GM18502 (cell line): ENCODE data around the gene EEF1G.

Experiments
- ATAC-seq: cut with Tn5 transposase; IDR thresholded peaks from one replicate; pipeline ENCODE4 v1.9.1; 2021; ENCODE audit warnings: mild to moderate bottlenecking; ENCODE audit not compliant: unreplicated experiment, poor library complexity

Gene EEF1G

GRCh38 chr11:62543680-62544444 is 29.8 kb downstream of the EEF1G start:
- no peak for ATAC-seq

- peak; percentile 35 for ATAC-seq
These were observed 30.7 kb downstream of the EEF1G start for GRCh38 chr11:62542750-62543567.

DNA sequence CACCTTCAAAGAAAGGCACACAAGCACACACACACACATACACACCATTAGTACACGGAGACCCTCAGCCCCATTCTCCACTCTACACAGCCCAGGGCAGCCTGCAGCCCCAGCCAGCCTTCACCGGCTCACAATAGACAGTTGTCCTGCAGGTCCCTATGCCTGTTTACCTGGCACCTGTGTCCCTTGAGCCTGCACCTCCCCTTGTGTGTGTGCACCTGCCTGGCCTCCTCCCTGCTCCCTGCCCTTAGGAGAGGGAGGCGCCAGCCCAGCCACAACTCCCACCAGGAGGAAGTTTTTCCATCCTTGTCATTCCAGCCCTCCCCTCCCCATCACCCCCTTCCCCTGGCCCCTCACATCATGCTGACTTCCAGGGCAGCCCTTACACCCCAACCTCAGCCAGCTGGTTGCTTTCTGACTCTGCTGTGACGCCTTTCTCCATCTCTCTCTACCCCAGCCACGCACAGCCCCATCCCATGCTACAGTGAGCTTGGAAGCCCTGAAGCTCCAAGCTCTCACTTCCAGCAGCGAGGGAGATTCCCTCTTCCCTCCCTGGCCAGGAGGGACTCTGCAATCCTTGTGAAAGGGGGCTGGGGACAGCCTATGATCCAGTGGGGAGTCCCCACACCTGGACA is 31.5 kb downstream of the EEF1G start:
- ATAC-seq: no peak

GRCh38 chr11:62540804-62541701 is 32.6 kb downstream of the EEF1G start:
- ATAC-seq: peak; percentile 41

- ATAC-seq: no peak
These were observed 34.3 kb downstream of the EEF1G start for GRCh38 chr11:62539238-62539925.

GRCh38 chr11:62538470-62539237 is 35.0 kb downstream of the EEF1G start:
- ATAC-seq: no peak

DNA sequence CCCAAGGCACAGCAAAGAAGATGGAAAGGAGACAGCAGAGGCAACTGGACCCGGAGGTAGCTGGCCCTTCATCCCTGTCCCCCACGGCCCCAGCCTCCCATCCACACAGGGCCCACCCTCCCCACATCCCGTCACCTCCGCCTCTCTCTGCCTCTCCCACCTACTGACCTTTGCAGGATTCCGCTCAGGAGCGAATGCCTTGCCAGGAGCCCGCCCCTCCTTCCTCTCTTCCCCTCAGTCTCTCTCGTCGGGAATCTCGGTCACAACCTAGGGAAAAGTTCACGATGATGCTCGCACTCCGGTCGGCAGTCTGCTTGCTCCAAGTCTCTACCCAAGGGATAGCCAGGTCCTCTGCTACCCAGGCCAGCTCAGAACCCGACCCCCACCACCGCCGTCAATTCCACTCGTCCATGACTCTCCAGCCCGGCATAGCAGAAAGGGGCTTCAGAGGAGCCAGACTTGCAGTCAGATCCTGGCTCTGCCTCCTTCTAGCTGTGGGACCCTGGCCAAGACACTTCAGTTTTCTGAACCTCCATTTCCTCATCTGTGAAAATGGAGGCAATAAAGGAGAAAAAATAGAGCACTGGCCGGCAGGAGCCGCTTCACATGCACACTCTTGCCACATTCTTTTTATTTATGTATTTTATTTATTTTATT is 37.3 kb downstream of the EEF1G start:
- no peak for ATAC-seq

DNA sequence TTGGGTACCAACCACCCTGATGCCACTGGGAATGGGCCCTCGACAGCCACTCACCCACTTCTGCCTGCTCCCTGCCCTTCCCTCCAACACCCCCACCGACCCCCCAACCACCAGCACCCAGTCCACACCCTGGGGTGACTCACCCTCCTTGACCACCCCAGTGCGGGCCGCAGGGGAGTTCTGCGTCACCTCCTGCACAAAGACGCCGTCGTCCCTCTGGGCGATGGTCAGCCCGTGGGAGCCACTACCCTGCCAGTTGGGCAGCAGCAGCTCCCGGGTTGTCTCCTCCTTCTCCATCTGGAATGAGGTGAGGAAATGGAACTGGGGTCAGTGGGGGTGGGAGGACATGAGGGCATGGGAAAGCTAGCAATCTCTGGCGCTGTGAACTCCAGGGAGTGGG is 37.9 kb downstream of the EEF1G start:
- no peak for ATAC-seq

DNA sequence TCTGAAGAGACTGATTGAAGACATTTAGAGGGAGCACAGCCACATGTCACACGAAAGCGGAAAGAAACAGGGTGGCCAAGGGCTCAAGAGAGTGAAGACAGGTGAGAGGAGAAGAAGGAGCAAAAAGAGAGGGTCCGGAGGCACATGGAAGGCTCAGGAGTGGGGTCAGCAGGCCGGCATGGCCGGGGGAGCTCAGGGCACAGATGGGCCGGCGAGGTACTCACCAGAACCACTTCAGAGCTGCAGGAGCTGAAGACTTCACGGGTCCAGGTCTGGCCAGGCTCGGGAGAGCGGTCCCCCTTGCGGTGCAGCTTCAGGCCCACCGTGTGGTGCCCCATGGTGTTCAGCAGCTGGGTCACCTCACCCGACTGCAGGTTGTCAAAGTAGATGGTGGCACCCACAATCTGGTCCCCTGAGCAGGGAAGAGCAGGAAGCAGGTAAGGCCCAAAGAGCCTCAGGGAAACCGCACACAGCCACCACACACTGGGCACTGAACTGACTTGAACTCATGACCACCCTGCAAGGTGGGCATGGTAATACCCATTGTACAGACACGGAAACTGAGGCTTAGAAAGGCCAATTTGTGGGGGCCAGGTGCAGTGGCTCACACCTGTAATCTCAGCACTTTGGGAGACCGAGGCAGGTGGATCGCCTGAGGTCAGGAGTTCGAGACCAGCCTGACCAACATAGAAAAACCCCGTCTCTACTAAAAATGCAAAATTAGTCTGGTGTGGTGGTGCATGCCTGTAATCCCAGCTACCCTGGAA is 38.7 kb downstream of the EEF1G start:
- no peak for ATAC-seq

DNA sequence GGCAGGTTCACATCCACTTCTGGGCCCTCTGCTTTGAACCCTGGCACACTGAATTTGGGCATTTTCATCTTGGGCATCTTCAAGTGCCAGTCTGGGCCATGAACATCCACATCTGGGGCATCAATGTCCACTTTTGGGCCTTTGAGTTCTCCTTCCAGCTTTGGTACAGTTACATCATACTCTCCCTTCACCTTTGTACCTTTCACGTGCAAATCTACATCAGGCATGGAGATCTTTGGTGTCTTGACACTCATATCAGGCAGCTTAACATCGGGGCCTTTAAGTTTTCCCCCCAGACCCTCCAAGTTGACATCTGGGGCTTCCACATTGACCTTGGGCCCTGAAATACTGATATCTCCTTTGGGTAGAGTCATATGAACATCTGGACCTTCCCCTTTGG is 41.6 kb downstream of the EEF1G start:
- no peak for ATAC-seq

- no peak for ATAC-seq
These were observed 56.8 kb downstream of the EEF1G start for GRCh38 chr11:62516736-62517371.

DNA sequence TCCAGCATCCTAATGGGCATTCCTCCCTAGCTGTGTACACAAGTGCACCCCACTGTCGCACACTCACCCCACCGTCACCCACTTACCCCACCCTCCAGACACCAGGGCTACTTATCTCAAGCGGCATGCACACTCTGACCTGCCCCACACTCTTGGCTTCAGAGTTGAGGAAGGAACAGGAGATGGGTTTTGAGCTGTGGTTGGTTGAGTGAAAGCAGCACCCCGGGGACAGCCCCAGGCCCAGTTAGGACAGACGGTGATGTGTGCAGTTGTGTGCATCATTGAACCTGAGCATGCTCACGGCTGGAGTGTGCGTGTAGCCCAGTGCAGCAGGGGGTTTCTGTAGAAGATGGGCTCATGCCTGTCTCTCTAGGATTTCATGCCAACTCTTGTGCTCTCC is 59.5 kb downstream of the EEF1G start:
- ATAC-seq: no peak

DNA sequence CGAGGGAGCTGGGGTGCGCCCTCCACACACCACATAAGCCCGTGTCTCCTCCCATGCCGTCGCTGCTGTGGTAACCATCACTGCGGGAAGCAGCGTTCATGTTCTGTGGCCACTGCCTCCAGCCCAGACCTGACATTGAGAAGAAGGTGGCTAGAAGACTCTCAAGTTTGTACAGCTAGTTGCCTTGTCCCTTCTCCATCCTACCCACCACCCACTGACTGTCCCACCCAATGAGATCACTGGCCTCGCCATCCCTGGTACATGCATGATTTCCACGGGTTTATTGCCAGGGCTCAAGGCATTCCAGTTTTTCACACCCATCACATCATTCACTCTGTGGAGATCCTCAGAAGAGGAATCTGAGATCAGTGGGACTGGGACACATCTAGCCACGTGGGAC is 60.1 kb downstream of the EEF1G start:
- ATAC-seq: no peak

GRCh38 chr11:62512961-62513360 is 60.7 kb downstream of the EEF1G start:
- ATAC-seq: no peak
